Chondrocyte (in vitro differentiated cells): ENCODE data around the gene KCNJ15. TPM values are rescaled to one million over a fixed set of nuclear protein-coding genes. Genes with fewer than 3 reads are reported as not detected.
"Not testable (repeated sequence)": the region's sequence is repeated elsewhere in the genome, so short reads cannot be mapped to it uniquely, and the experiment has no call there.

Experiments
- DNase-seq: peaks from one replicate; pipeline ENCODE4 v3.0.0; 2021; ENCODE audit warnings: mixed read lengths, low spot score
- H3K27ac Mint-ChIP-seq: one replicate; pipeline ENCODE4 v1.8.0; 2021; ENCODE audit warnings: mild to moderate bottlenecking, moderate library complexity, mixed read lengths; ENCODE audit not compliant: unreplicated experiment
- H3K27me3 Mint-ChIP-seq: 2 replicates; pipeline ENCODE4 v1.8.0; 2021; ENCODE audit warnings: low read depth, mixed read lengths
- H3K36me3 Mint-ChIP-seq: 2 replicates; pipeline ENCODE4 v1.8.0; 2021; ENCODE audit warnings: low read depth, mixed read lengths
- H3K4me1 Mint-ChIP-seq: 2 replicates; pipeline ENCODE4 v1.8.0; 2021; ENCODE audit warnings: low read depth, mild to moderate bottlenecking, mixed read lengths
- H3K4me3 Mint-ChIP-seq: one replicate; pipeline ENCODE4 v1.8.0; 2021; ENCODE audit warnings: mild to moderate bottlenecking, moderate library complexity, mixed read lengths; ENCODE audit not compliant: unreplicated experiment
- H3K9me3 Mint-ChIP-seq: 2 replicates; pipeline ENCODE4 v1.8.0; 2021; ENCODE audit warnings: low read depth, mixed read lengths
- total RNA-seq: library from RNA; stranded (reverse); gene quantifications from 3 replicates; pipeline ENCODE4 v1.2.1, GENCODE V29; 2021
- TF ChIP-seq, protein P1 (sequence below): fragments of 200-600 bp; sonication (generic); IDR thresholded peaks from 2 replicates; pipeline ENCODE4 v1.5.0; 2021; ENCODE audit warnings: antibody characterized with exemption, mild to moderate bottlenecking, moderate library complexity

KCNJ15 gene
- total RNA-seq, 1 donor from 2014 or later: 0.80 TPM

DNA sequence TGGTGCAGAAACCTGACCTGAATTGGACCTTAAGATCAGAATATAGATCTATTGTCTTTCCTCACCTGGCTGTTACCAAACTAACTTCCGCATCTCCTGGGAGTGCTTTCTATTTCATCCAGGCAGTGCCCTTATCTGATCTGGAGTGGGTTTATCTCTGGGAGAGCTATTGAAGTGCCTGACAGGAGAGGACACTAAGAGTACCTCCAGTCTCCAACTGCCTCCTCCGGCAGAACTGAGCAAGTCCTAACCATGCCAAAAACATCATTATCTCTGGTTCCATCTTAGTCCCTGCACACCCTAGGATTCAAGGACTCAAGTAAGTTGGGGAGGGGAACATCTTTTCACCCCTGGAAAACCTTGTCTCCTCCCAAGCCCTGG is 12.4 kb upstream of the KCNJ15 start:
- Mint-ChIP-seq H3K27me3 (no peaks in the 10 kb centered on the region), H3K27ac (peak overlapping the region; percentile 93), H3K4me1 (peaks cover 58% of the 10 kb centered on the region), H3K9me3 (peaks cover 6% of the 10 kb centered on the region), H3K4me3 (no peak overlapping the region), H3K36me3 (no peaks in the 10 kb centered on the region)
- no peak for DNase-seq
- TF ChIP-seq, protein P1, sequence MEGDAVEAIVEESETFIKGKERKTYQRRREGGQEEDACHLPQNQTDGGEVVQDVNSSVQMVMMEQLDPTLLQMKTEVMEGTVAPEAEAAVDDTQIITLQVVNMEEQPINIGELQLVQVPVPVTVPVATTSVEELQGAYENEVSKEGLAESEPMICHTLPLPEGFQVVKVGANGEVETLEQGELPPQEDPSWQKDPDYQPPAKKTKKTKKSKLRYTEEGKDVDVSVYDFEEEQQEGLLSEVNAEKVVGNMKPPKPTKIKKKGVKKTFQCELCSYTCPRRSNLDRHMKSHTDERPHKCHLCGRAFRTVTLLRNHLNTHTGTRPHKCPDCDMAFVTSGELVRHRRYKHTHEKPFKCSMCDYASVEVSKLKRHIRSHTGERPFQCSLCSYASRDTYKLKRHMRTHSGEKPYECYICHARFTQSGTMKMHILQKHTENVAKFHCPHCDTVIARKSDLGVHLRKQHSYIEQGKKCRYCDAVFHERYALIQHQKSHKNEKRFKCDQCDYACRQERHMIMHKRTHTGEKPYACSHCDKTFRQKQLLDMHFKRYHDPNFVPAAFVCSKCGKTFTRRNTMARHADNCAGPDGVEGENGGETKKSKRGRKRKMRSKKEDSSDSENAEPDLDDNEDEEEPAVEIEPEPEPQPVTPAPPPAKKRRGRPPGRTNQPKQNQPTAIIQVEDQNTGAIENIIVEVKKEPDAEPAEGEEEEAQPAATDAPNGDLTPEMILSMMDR: no peak

DNA sequence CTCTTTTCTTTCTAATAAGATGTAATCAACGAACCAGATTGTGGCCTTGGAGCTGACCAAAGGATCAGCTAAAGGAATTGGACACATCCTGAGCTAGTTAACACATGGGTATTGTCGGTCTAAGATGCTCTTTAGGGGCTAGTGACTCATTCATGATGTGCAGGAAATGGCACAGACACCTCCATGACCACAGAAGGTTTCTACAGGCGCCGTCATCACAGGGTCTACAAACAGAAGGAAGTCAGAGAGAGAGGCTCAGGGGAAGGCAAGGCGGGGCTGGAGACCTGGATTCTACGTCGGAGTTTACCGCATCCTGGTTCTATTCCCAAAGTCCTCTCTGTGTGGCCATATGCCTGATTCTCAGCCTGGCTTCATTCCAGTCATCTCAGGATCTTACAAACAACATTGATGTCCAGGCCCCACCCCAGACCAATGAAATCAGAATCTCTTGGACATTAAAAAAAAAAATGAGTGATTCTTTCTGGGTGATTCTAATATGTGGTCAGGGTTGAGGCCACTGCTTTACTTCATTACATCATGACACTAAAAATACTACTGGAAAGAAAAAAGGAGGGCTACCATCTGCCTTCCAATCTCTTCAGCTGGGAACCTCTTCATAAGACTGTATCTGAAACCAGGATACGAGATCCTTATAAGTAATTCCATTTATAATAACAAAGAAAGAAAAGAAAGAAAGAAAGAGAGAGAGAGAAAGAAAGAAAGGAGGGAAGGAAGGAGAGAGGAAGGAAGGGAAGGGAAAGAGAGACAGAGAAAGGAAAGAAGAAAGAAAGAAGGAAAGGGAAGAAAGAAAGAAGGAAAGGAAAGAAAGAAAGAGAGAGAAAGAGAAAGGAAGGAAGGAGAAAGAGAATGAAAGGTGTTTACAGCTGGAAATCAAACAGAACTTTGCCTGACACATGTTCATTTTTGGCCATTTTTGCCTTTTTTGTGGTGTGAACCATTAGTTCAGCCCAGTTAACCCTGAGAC is 11.6 kb upstream of the KCNJ15 start:
- no peak for DNase-seq
- Mint-ChIP-seq H3K27ac (peak overlapping the region; percentile 93), H3K4me1 (peaks cover 57% of the 10 kb centered on the region), H3K27me3 (no peaks in the 10 kb centered on the region), H3K4me3 (no peak overlapping the region), H3K36me3 (no peaks in the 10 kb centered on the region), H3K9me3 (peaks cover 6% of the 10 kb centered on the region)
- TF ChIP-seq, protein P1: no peak

DNA sequence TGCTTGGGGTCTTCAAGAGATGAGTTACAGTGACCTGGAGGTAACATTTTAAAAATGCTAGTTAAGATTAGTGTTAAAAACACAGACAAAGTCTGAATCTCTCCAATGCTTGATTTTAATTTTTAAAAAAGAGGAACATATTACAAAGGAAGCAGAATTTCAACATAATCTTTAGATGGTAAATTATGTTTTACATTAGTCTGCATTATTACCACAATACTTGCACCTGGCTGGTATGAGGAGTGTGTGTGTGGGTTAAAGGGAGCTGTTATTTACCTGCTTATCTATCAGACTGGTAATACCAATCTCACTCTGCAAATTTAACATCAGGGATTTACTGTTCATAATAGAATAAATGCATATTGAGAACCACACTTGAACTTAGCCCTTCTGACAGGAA is 10.3 kb upstream of the KCNJ15 start:
- Mint-ChIP-seq H3K4me1 (peaks cover 51% of the 10 kb centered on the region), H3K27ac (no peak overlapping the region), H3K9me3 (peaks cover 6% of the 10 kb centered on the region), H3K27me3 (no peaks in the 10 kb centered on the region), H3K36me3 (no peaks in the 10 kb centered on the region), H3K4me3 (no peak overlapping the region)
- no peak for DNase-seq
- TF ChIP-seq, protein P1: no peak

DNA sequence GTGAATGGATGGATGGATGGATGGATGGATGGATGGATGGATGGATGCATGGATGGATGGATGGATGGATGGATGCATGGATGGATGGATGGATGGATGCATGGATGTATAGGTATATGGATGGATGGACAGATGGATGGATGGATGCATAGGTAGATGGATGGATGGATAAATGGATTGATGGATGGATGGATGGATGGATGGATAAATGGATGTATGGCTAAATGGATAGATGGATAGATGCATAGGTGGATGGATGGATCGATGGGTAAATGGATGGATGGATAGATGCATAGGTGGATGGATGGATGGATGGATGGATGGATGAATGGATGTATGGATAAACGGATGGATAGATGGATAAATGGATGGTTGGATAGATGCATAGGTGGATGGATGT is 9.7 kb upstream of the KCNJ15 start:
- not testable (repeated sequence) for H3K27me3 Mint-ChIP-seq, H3K9me3 Mint-ChIP-seq, H3K36me3 Mint-ChIP-seq, H3K4me3 Mint-ChIP-seq, DNase-seq, H3K27ac Mint-ChIP-seq
- H3K4me1 Mint-ChIP-seq: peaks cover 45% of the 10 kb centered on the region

DNA sequence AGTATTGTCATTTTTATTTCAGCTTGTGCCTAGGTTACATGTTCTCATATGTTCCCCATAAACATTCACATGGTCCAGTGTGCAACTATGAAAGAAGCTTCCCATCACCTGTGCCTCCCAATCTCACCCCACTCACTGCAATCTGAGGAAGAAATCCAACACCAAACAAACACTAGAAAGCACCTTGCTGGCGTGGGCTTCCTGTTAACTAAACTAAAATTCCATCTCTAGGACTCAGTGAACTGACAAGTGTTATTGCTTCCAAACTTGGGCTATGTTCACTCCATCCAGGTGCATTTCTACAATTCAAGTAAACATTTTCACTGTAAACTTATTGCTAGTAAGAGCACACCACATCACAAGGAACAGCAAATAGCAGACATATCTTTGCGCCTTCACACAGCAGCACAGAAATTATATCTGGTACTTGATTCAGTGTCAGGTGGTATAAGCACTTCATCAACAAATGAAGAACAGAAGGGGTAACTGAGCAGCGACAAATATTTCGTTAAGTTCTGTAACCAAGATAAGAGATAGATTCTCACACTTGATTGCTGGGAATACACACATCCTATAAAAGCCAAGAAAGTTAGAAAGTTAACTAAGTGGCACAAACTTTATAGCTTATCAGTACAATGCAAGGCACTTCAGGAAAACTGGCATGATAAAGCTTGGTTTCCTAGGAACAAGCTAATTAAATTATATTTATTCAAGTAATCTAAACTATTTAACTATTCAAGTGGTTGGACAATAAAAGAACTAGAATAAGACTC is 8.9 kb upstream of the KCNJ15 start:
- no peaks in the 10 kb centered on the region for H3K36me3 Mint-ChIP-seq
- DNase-seq: no peak
- TF ChIP-seq, protein P1: no peak
- H3K4me1 Mint-ChIP-seq: peaks cover 37% of the 10 kb centered on the region
- H3K9me3 Mint-ChIP-seq: peaks cover 6% of the 10 kb centered on the region
- no peak overlapping the region for H3K4me3 Mint-ChIP-seq
- H3K27me3 Mint-ChIP-seq: no peaks in the 10 kb centered on the region
- no peak overlapping the region for H3K27ac Mint-ChIP-seq
